A549 treated with GW870086 at 1 μM for 4 hours (cell line): ENCODE data around the gene HECW1. TPM values are rescaled to one million over a fixed set of nuclear protein-coding genes. Genes with fewer than 3 reads are reported as not detected.

Source experiments
- total RNA-seq: library from RNA; stranded (reverse); fragments of 200-300 nt; extraction: Qiagen RNA extraction; gene quantifications from 5 replicates; pipeline ENCODE4 v1.2.3, GENCODE V29; 2022; ENCODE audit warnings: low read depth

Gene HECW1
- total RNA-seq: 14.9 to 18.6 TPM (median 16.7 TPM) in 5 replicates

GRCh38 chr7:43112459-43112940, at the start of gene HECW1:
HECW1 (plus strand) TSS chr7:43112647; CDS start chr7:43243906, 131,259 bp downstream.

GRCh38 chr7:43582503-43583423, 470.3 kb downstream of the HECW1 start, which contains the start of gene STK17A:
STK17A (plus strand) TSS chr7:43583108; CDS start chr7:43583244, 136 bp downstream.

Other genes with a start within 250 kb of the HECW1 start
- 1.1 to 3.2 TPM (median 2.3 TPM) in 5 replicates for gene C7orf25, start 200.6 kb upstream of the HECW1 start, total RNA-seq
- gene PSMA2, start 180.5 kb upstream of the HECW1 start, total RNA-seq: 196 to 218 TPM (median 201 TPM) in 5 replicates
- 71.9 to 79.6 TPM (median 76.2 TPM) in 5 replicates for gene MRPL32, start 180.3 kb upstream of the HECW1 start, total RNA-seq